NCI-H1417 treated with DMSO at 0.1 percent for 48 hours (cell line): ENCODE measurements around the gene ACSM2B.
"Not testable (repeated sequence)": the region's sequence is repeated elsewhere in the genome, so short reads cannot be mapped to it uniquely, and the experiment has no call there.

Source experiments
- DNase-seq: peaks from one replicate; lab custom pipeline; 2025; lab: John Stamatoyannopoulos, UW

Gene ACSM2B

GRCh38 chr16:20595694-20596093, 19.5 kb upstream of the ACSM2B start:
- not testable (repeated sequence) for DNase-seq

GRCh38 chr16:20595068-20595467, 18.9 kb upstream of the ACSM2B start:
- not testable (repeated sequence) for DNase-seq

- not testable (repeated sequence) for DNase-seq
Observed at GRCh38 chr16:20592780-20593179, 16.6 kb upstream of the ACSM2B start.

GRCh38 chr16:20589486-20589885, 13.3 kb upstream of the ACSM2B start:
- DNase-seq: not testable (repeated sequence)

- not testable (repeated sequence) for DNase-seq
Observed at GRCh38 chr16:20587645-20588074, 11.5 kb upstream of the ACSM2B start.

GRCh38 chr16:20586716-20587115, 10.5 kb upstream of the ACSM2B start:
- not testable (repeated sequence) for DNase-seq

GRCh38 chr16:20586112-20586511, 9.9 kb upstream of the ACSM2B start:
- not testable (repeated sequence) for DNase-seq

GRCh38 chr16:20580487-20581259, 4.5 kb upstream of the ACSM2B start:
- DNase-seq: not testable (repeated sequence)

- DNase-seq: not testable (repeated sequence)
Observed at GRCh38 chr16:20578091-20578490, 1.9 kb upstream of the ACSM2B start.

GRCh38 chr16:20569117-20569651, 7.0 kb downstream of the ACSM2B start:
- not testable (repeated sequence) for DNase-seq

GRCh38 chr16:20568404-20568803, 7.8 kb downstream of the ACSM2B start:
- no peak for DNase-seq

- DNase-seq: no peak
Observed at GRCh38 chr16:20566864-20567263, 9.3 kb downstream of the ACSM2B start.

GRCh38 chr16:20565334-20565733, 10.8 kb downstream of the ACSM2B start:
- DNase-seq: not testable (repeated sequence)

- DNase-seq: not testable (repeated sequence)
Observed at GRCh38 chr16:20564218-20564617, 11.9 kb downstream of the ACSM2B start.

GRCh38 chr16:20555628-20556027, 20.5 kb downstream of the ACSM2B start:
- DNase-seq: not testable (repeated sequence)

GRCh38 chr16:20554689-20555088, 21.5 kb downstream of the ACSM2B start:
- DNase-seq: not testable (repeated sequence)

- not testable (repeated sequence) for DNase-seq
Observed at GRCh38 chr16:20553493-20553892, 22.7 kb downstream of the ACSM2B start.

- DNase-seq: not testable (repeated sequence)
Observed at GRCh38 chr16:20546951-20547350, 29.2 kb downstream of the ACSM2B start.

- DNase-seq: not testable (repeated sequence)
Observed at GRCh38 chr16:20546278-20546853, 29.8 kb downstream of the ACSM2B start.

GRCh38 chr16:20540603-20541316, 35.4 kb downstream of the ACSM2B start:
- DNase-seq: not testable (repeated sequence)

- no peak for DNase-seq
Observed at GRCh38 chr16:20538687-20539086, 37.5 kb downstream of the ACSM2B start.

GRCh38 chr16:20538181-20538580, 38.0 kb downstream of the ACSM2B start:
- DNase-seq: no peak
